ENCODE results near the gene PLEKHA6. TPM values are rescaled to one million over a fixed set of nuclear protein-coding genes. Genes with fewer than 3 reads are reported as not detected.

The PLEKHA6 gene
- total and polyA plus RNA-seq, 2 of the 4 experiments (the other 2 are of a cell fraction) = 8.2 to 19.9 TPM

DNA sequence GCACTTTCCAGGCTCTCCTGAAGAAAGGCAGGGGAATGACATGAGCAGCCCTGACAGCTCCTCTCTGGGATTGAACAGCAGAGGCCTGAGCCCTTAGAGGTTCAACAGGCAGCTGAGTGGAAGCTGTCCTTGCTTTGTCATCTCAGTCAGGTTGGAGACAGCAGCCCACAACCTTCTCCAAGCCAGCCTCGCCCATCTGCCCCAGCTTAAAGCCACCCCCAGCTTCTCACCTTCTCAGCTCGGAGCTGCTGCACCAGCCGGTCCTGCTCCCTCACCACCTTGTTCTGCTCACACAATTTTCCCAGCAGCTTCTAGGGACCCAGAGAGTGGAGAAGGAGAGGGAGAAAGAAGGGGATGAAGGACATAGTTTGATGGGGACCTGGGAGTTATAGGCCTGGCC, 110.8 kb downstream of the PLEKHA6 start:
- Histone ChIP-seq H4K91ac (ENCODE audit: insufficient read depth, low read depth, low read length) (no peak overlapping the region), H3K27me3 (ENCODE audit: control insufficient read depth, insufficient read depth, low read length) (no peaks in the 10 kb centered on the region), H3K4ac (ENCODE audit: low read depth, low read length) (no peak overlapping the region), H2BK5ac (ENCODE audit: low read depth, low read length, poor library complexity, severe bottlenecking) (no peak overlapping the region), H2BK20ac (ENCODE audit: low read depth, low read length) (no peak overlapping the region), H2AK5ac (ENCODE audit: low read depth, low read length) (no peak overlapping the region), H4K20me1 (ENCODE audit: insufficient read depth, low read length) (no peaks in the 10 kb centered on the region), H2AK9ac (replicated peaks; ENCODE audit: low read depth, low read length, poor library complexity) (no peak overlapping the region), H3K23ac (ENCODE audit: low read depth, low read length) (no peak overlapping the region), H3K4me2 (ENCODE audit: low read depth, low read length) (no peak overlapping the region), H3K9ac (ENCODE audit: low read depth, low read length) (no peak overlapping the region), H3K56ac (ENCODE audit: extremely low read depth, insufficient read depth, low read length) (no peak overlapping the region), H3K79me1 (ENCODE audit: low read depth in 1 of 2, low read length in 2 of 2) (no peaks in the 10 kb centered on the region), H3K18ac (ENCODE audit: low read depth, low read length) (no peak overlapping the region), H3K4me1 (ENCODE audit: control insufficient read depth, insufficient read depth, low read length) (peaks cover 5% of the 10 kb centered on the region), H3K27ac (ENCODE audit: insufficient read depth, low read length) (no peak overlapping the region), H2BK15ac (ENCODE audit: low read depth, low read length) (no peak overlapping the region), H3K9me3 (ENCODE audit: control insufficient read depth, insufficient read depth, low read length) (no peaks in the 10 kb centered on the region), H4K8ac (ENCODE audit: low read depth in 2 of 2, low read length in 2 of 2) (no peak overlapping the region), H3K36me3 (ENCODE audit: control insufficient read depth, insufficient read depth, low read length) (peaks cover 11% of the 10 kb centered on the region; the same call in 1 of the 2 replicates), H3K14ac (replicated peaks; ENCODE audit: low read depth, low read length) (no peak overlapping the region), H2AFZ (replicated peaks; ENCODE audit: low read length, poor library complexity) (no peak overlapping the region), H2BK120ac (ENCODE audit: low read depth, low read length) (no peak overlapping the region), H4K5ac (ENCODE audit: low read depth, low read length) (no peak overlapping the region), H3K4me3 (ENCODE audit: insufficient read depth, low read depth, low read length) (no peak overlapping the region), H3K9me1 (ENCODE audit: insufficient read depth, low read length) (peaks cover 2% of the 10 kb centered on the region; the same call in 1 of the 2 replicates)
- POLR2A ChIA-PET (ENCODE audit: unreplicated experiment) = no interaction called here
- DNase-seq (no peak), ATAC-seq (ENCODE audit: low read depth) (no peak)
- WGBS, 2 experiments (ENCODE audit: extremely low coverage in 2 of 2, insufficient read length in 1 of 2) = no CpG with 5 or more reads among the region's 3 CpGs
- BruUV-seq (replicated peaks) = no TSS peak
- CTCF ChIA-PET = interaction anchor here (1.2 kb wide), 1 partner anchor 111 kb away, joined by 3 read pairs; no protein-coding TSS in a partner anchor
- in situ Hi-C loops (cut with MboI; ENCODE audit: low sequenced_read_pairs) = no loop called here
- TF ChIP-seq CHD1 (IDR thresholded peaks at IDR 0.05; ENCODE audit: low read depth, low read length) (no peak), MAZ (IDR thresholded peaks at IDR 0.05; ENCODE audit: borderline replicate concordance, low read depth, low read length) (no peak), BHLHE40 (IDR thresholded peaks at IDR 0.05; ENCODE audit: low read depth, low read length) (no peak), FOS (IDR thresholded peaks at IDR 0.05; ENCODE audit: low read depth, low read length) (no peak), CEBPB (IDR thresholded peaks at IDR 0.05; ENCODE audit: low read depth, low read length) (no peak), RAD21 (IDR thresholded peaks at IDR 0.05; ENCODE audit: low read length) (no peak), SMC3 (IDR thresholded peaks at IDR 0.05; ENCODE audit: low read depth, low read length) (no peak), MXI1 (IDR thresholded peaks at IDR 0.05; ENCODE audit: borderline replicate concordance, low read depth, low read length) (no peak), MAFK (IDR thresholded peaks at IDR 0.05; ENCODE audit: low read depth, low read length) (no peak), RCOR1 (IDR thresholded peaks at IDR 0.05; ENCODE audit: insufficient replicate concordance, low read length) (no peak), POLR2A (IDR thresholded peaks at IDR 0.05; ENCODE audit: low read depth, low read length) (no peak), RFX5 (IDR thresholded peaks at IDR 0.05; ENCODE audit: low read depth, low read length) (no peak), NFE2L2 (IDR thresholded peaks at IDR 0.05; ENCODE audit: low read depth, low read length) (no peak)
- TF ChIP-seq, protein P1, sequence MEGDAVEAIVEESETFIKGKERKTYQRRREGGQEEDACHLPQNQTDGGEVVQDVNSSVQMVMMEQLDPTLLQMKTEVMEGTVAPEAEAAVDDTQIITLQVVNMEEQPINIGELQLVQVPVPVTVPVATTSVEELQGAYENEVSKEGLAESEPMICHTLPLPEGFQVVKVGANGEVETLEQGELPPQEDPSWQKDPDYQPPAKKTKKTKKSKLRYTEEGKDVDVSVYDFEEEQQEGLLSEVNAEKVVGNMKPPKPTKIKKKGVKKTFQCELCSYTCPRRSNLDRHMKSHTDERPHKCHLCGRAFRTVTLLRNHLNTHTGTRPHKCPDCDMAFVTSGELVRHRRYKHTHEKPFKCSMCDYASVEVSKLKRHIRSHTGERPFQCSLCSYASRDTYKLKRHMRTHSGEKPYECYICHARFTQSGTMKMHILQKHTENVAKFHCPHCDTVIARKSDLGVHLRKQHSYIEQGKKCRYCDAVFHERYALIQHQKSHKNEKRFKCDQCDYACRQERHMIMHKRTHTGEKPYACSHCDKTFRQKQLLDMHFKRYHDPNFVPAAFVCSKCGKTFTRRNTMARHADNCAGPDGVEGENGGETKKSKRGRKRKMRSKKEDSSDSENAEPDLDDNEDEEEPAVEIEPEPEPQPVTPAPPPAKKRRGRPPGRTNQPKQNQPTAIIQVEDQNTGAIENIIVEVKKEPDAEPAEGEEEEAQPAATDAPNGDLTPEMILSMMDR (conservative IDR thresholded peaks at IDR 0.05; ENCODE audit: low read depth, low read length) = no peak
- TF ChIP-seq, protein P2, sequence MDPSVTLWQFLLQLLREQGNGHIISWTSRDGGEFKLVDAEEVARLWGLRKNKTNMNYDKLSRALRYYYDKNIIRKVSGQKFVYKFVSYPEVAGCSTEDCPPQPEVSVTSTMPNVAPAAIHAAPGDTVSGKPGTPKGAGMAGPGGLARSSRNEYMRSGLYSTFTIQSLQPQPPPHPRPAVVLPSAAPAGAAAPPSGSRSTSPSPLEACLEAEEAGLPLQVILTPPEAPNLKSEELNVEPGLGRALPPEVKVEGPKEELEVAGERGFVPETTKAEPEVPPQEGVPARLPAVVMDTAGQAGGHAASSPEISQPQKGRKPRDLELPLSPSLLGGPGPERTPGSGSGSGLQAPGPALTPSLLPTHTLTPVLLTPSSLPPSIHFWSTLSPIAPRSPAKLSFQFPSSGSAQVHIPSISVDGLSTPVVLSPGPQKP (IDR thresholded peaks at IDR 0.05; ENCODE audit: borderline replicate concordance, low read depth, low read length) = no peak
- TF ChIP-seq, protein P3, sequence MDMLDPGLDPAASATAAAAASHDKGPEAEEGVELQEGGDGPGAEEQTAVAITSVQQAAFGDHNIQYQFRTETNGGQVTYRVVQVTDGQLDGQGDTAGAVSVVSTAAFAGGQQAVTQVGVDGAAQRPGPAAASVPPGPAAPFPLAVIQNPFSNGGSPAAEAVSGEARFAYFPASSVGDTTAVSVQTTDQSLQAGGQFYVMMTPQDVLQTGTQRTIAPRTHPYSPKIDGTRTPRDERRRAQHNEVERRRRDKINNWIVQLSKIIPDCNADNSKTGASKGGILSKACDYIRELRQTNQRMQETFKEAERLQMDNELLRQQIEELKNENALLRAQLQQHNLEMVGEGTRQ (IDR thresholded peaks at IDR 0.05; ENCODE audit: low read depth, low read length) = no peak
- dilution Hi-C loops (cut with HindIII; ENCODE audit: low sequenced_read_pairs, unreplicated experiment) = no loop called here
- intact Hi-C loops (cut with micrococcal nuclease) = no loop called here

Data from IMR-90 (cell line).